ENCODE results near the gene NRK. TPM values are rescaled to one million over a fixed set of nuclear protein-coding genes. Genes with fewer than 3 reads are reported as not detected.

NRK gene
- total RNA-seq, 1 donor from 2014 or later = 48.2 TPM

DNA sequence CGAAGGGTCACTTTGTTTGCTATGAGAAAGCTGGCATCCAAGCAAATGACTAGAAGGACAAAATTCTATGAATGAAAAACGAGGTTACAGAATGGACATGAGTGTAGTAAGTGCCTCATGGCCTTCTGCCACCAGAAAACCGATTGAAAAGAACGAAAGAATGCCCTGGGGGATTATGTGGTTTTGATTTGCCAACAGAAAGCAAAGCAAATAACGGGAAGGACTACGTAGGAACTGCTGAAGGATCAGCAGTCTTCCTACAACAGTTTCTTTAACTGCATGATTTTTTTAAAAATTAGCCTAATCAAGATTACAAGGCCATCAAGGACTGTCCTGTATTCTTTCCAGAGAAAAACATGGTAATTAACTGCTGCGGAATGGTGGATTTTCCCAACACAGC is 50.6 kb downstream of the NRK start:
- Mint-ChIP-seq H3K9me3 (peaks cover 35% of the 10 kb centered on the region), H3K27me3 (ENCODE audit: low read depth) (no peaks in the 10 kb centered on the region), H3K27ac (no peak overlapping the region), H3K4me3 (no peak overlapping the region), H3K4me1 (peaks cover 2% of the 10 kb centered on the region), H3K36me3 (no peaks in the 10 kb centered on the region)
- TF ChIP-seq, protein P1, sequence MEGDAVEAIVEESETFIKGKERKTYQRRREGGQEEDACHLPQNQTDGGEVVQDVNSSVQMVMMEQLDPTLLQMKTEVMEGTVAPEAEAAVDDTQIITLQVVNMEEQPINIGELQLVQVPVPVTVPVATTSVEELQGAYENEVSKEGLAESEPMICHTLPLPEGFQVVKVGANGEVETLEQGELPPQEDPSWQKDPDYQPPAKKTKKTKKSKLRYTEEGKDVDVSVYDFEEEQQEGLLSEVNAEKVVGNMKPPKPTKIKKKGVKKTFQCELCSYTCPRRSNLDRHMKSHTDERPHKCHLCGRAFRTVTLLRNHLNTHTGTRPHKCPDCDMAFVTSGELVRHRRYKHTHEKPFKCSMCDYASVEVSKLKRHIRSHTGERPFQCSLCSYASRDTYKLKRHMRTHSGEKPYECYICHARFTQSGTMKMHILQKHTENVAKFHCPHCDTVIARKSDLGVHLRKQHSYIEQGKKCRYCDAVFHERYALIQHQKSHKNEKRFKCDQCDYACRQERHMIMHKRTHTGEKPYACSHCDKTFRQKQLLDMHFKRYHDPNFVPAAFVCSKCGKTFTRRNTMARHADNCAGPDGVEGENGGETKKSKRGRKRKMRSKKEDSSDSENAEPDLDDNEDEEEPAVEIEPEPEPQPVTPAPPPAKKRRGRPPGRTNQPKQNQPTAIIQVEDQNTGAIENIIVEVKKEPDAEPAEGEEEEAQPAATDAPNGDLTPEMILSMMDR (IDR thresholded peaks at IDR 0.05; ENCODE audit: unreplicated experiment) = no peak
- no peak for DNase-seq (ENCODE audit: low spot score in 2 of 2, unreplicated experiment in 2 of 2)

DNA sequence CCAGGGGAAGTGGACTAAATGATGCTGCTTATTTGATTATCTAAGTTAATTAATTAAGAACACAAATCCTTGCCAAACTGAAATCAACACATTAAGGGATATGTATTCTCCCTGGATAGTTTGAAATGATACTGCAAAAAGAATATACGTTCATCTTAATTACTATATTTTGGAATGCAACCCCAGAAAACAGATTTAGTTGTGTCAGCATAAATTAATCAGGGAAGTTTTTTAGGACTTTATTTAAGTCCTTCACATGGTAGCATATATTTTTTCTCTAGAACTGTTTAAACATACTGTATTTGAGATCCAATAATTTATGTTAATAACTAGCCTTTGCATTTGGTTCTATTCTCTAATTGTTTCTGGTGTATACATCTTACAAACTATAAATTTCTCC is 52.5 kb downstream of the NRK start:
- no peaks in the 10 kb centered on the region for H3K36me3 Mint-ChIP-seq
- no peak overlapping the region for H3K4me3 Mint-ChIP-seq
- DNase-seq (ENCODE audit: low spot score in 2 of 2, unreplicated experiment in 2 of 2) = no peak
- peaks cover 2% of the 10 kb centered on the region for H3K4me1 Mint-ChIP-seq
- H3K27me3 Mint-ChIP-seq (ENCODE audit: low read depth) = no peaks in the 10 kb centered on the region
- H3K9me3 Mint-ChIP-seq = peaks cover 30% of the 10 kb centered on the region
- no peak overlapping the region for H3K27ac Mint-ChIP-seq
- TF ChIP-seq, protein P1 (IDR thresholded peaks at IDR 0.05; ENCODE audit: unreplicated experiment) = no peak

DNA sequence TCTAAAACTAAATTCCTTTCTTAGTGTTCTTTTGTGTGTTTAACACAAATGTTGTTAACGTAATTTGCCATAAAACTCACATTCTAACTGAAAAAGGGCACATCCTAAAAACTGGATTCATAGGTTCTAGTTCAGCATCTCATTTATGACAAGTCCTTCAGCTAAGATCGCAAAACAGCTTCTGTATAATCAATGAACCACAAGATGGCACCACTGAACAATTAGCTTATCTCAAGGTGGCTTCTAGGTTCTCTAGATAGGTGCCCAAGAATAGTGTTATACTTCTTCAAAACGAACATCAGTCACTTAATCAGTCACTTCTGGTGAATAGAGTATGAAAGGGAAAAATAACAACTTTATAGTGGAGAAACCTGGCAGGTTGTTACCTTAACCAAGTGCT is 54.3 kb downstream of the NRK start:
- Mint-ChIP-seq H3K4me3 (no peak overlapping the region), H3K27ac (no peak overlapping the region), H3K9me3 (peaks cover 30% of the 10 kb centered on the region), H3K36me3 (no peaks in the 10 kb centered on the region), H3K4me1 (peaks cover 6% of the 10 kb centered on the region), H3K27me3 (ENCODE audit: low read depth) (no peaks in the 10 kb centered on the region)
- no peak for DNase-seq (ENCODE audit: low spot score in 2 of 2, unreplicated experiment in 2 of 2)
- TF ChIP-seq, protein P1 (IDR thresholded peaks at IDR 0.05; ENCODE audit: unreplicated experiment) = no peak

DNA sequence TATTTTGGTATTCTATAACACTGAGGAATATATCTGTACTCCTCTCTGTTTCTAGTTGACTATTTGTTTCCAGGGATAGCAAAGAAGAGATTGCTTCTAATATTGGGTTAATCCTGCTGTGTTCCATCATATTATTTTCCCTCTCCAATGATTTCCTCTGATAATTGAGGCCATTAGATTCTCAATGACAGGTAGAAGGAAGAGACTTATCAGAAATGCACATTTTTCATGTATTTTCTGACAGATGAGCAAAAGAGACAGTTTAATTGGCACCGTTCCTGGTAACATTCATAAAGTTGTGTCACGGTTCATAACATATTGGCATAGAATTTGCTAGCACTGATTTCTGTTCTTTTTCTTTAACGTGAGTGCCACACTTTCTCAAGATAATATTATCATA is 58.2 kb downstream of the NRK start:
- H3K27me3 Mint-ChIP-seq (ENCODE audit: low read depth) = no peaks in the 10 kb centered on the region
- H3K36me3 Mint-ChIP-seq = no peaks in the 10 kb centered on the region

DNA sequence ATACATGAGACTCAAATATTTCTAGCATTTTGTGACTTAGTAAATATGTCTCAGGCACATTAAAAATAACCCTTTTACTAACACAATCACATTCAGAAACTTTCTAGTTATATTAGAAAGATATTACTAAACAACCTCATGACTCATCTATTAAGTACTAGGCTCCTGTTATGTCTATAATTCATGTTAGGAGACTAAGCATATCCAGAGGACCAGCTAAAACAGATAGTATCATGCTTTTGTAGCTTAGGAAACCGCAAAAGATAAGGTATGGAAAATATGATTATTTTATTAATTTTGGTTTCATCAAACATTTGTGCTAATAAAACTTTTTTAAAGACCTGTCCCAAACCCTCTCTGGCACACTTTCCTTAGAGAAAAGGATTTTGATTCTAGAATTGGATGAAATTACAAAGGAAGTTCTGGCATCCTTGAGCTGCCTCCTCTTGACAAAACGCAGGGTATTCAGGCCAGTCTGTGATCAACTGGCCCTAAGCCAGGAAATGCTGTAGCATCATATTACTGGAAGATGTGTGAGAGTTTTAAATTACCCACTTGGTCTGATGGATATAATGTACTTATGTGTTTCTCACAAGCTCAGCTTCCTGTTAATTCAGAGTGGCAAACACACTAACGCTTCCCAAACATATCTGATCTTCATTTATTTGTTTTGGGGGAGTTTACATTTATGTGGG is 60.4 kb downstream of the NRK start:
- Mint-ChIP-seq H3K27ac (peak overlapping the region; percentile 87), H3K36me3 (no peaks in the 10 kb centered on the region), H3K4me3 (no peak overlapping the region), H3K4me1 (peaks cover 18% of the 10 kb centered on the region), H3K27me3 (ENCODE audit: low read depth) (no peaks in the 10 kb centered on the region), H3K9me3 (peaks cover 13% of the 10 kb centered on the region)
- peak in 1 of 2 experiments; percentile 35 for DNase-seq (ENCODE audit: low spot score in 2 of 2, unreplicated experiment in 2 of 2)
- TF ChIP-seq, protein P1 (IDR thresholded peaks at IDR 0.05; ENCODE audit: unreplicated experiment) = no peak

More for the DNA sequence above, 58.2 kb downstream of the NRK start:
- H3K9me3 Mint-ChIP-seq = peaks cover 18% of the 10 kb centered on the region
- H3K27ac Mint-ChIP-seq = no peak overlapping the region
- peaks cover 19% of the 10 kb centered on the region for H3K4me1 Mint-ChIP-seq
- no peak for DNase-seq (ENCODE audit: low spot score in 2 of 2, unreplicated experiment in 2 of 2)
- TF ChIP-seq, protein P1 (IDR thresholded peaks at IDR 0.05; ENCODE audit: unreplicated experiment) = no peak
- no peak overlapping the region for H3K4me3 Mint-ChIP-seq

All from mesothelial cell of epicardium (in vitro differentiated cells).